ENCODE results near the gene POU2F1. TPM values are rescaled to one million over a fixed set of nuclear protein-coding genes. Genes with fewer than 3 reads are reported as not detected.

Gene POU2F1
- total and polyA plus RNA-seq, 8 donors: 1.2 to 36.2 (median 7.7) TPM

DNA sequence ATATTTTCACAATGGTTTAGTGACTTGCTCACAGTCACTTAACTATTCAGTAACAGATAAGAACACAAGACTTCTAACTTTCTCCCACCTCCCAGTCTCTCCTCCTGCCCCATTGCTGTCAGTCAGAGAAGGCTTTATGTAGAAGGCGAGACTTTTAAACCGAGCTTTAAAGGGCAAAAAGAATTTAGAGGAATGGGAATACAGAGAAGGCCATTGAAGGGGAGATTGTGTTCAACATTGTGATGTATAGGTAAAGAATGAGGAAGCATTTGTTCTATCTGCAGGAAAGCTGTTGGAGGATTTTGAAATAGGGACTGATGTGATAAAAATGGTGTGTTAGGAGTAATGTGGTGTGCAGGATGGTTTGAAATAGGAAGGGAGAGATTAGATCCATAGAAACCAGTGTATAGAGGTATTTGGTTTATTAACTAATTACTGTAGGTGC lies 7.3 kb downstream of the POU2F1 start:
- peak overlapping the region in 2 of 5 donors; percentile 19 to 52 for H3K27ac ChIP-seq
- H3K27me3 ChIP-seq: no peaks in the 10 kb centered on the region
- 68 to 79% (median 77%) methylated on average over 2 of the region's 2 CpGs for WGBS, 5 donors
- H3K9me3 ChIP-seq: no peaks in the 10 kb centered on the region
- H3K4me3 ChIP-seq: no peak overlapping the region
- TF ChIP-seq CTCF (IDR thresholded peaks at IDR 0.05) (no peak), POLR2A (IDR thresholded peaks at IDR 0.05) (no peak), POLR2AphosphoS5 (IDR thresholded peaks at IDR 0.05) (peak in 1 of 3 donors; percentile 5), EP300 (IDR thresholded peaks at IDR 0.05) (no peak)
- peaks cover 9 to 68% (median 44%) of the 10 kb centered on the region in 4 donors for H3K4me1 ChIP-seq
- no peaks in the 10 kb centered on the region for H3K36me3 ChIP-seq
- intact Hi-C loops (cut with DNase I; ENCODE audit: low total_unique reads): no loop called here
- no peak for DNase-seq

DNA sequence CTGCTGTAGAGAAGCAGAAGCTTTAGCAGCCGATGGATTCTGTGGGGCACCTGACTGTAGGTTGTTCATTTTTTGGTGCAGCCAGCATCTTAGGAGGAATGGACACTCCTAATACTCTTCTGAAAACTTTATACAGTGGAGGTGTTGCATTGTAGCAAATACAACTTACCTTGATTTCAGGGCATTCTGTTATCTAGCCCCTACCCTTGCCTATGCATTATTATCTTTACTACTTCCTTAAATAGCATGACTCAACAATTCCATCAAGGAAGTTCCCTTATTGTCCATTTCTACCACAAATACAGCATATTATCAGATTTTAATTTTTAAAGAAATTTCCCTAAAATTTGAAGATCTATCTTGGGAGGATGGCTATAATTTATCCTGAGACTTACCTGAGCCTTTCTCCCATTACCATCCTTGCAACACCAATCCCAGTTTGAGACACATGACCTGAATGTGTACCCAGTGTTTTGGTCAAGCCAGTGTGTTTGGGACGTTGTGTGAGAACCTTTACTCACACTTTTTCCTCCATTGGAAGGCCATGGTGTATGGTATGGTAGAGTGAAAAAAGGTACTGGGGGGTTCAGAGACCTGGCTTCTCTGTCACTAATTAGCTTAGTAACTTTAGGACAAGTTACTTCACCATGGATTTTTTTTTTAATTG lies 9.2 kb downstream of the POU2F1 start:
- peaks cover 9 to 73% (median 41%) of the 10 kb centered on the region in 4 donors for H3K4me1 ChIP-seq
- no peak for DNase-seq
- WGBS, 5 donors: 67 to 80% (median 69%) methylated on average over 2 of the region's 2 CpGs
- intact Hi-C loops (cut with DNase I; ENCODE audit: low total_unique reads): no loop called here
- TF ChIP-seq POLR2AphosphoS5 (IDR thresholded peaks at IDR 0.05): no peak
- TF ChIP-seq EP300 (IDR thresholded peaks at IDR 0.05): no peak
- TF ChIP-seq CTCF (IDR thresholded peaks at IDR 0.05): no peak
- TF ChIP-seq POLR2A (IDR thresholded peaks at IDR 0.05): no peak
- H3K9me3 ChIP-seq: no peaks in the 10 kb centered on the region
- H3K4me3 ChIP-seq: no peak overlapping the region
- peak overlapping the region in 1 of 5 donors; percentile 8 for H3K27ac ChIP-seq
- no peaks in the 10 kb centered on the region for H3K27me3 ChIP-seq
- no peaks in the 10 kb centered on the region for H3K36me3 ChIP-seq

DNA sequence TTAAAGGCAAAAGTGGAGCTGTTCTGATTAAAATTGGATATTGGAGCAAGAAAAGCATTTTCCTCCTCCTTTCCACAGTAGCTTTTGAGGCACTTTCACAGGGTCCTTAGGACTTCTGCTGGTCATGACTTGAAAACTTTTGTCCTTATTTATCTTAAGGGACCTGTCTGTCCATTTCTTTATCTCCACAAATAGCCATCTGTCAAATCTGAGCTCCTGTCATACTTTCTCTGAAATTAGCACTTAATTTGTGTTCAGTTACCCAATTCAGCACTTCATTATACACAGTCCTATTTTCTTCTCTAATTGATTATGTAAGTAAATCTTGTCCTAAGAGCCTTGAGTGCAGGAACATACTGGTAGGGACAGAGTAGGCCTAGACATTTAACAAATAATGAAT lies 9.8 kb downstream of the POU2F1 start:
- no peak overlapping the region for H3K4me3 ChIP-seq
- intact Hi-C loops (cut with DNase I; ENCODE audit: low total_unique reads): no loop called here
- no peak for DNase-seq
- H3K27me3 ChIP-seq: no peaks in the 10 kb centered on the region
- TF ChIP-seq CTCF (IDR thresholded peaks at IDR 0.05): no peak
- TF ChIP-seq POLR2A (IDR thresholded peaks at IDR 0.05): no peak
- TF ChIP-seq POLR2AphosphoS5 (IDR thresholded peaks at IDR 0.05): no peak
- no peak for TF ChIP-seq EP300 (IDR thresholded peaks at IDR 0.05)
- H3K27ac ChIP-seq: no peak overlapping the region
- peaks cover 9 to 79% (median 39%) of the 10 kb centered on the region in 4 donors for H3K4me1 ChIP-seq
- no peaks in the 10 kb centered on the region for H3K9me3 ChIP-seq
- no peaks in the 10 kb centered on the region for H3K36me3 ChIP-seq

DNA sequence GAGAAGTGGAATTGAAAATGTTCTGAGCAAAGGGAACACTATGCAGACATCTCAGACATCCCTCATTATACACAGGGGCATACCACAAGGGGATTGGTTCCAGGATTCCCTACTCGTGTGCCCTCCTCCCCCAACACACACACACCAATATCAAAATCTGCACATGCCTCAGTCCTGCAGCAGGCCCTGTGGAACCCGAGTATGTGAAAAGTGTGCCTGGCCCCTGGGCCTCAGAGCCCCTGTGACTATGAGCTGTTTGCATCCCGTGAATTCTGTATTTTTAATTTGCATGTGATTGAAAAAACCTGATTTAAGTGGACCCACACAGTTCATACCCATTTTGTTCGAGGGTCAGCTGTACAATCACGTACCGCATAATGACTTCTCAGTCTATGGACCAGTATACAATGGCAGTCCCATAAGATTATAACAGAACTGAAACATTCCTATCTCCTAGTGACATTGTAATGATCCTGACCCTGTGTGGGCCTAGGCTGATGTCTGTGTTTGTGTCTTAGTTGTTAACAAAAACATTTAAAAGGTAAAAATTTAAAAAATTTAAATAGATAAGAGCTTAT lies 11.3 kb downstream of the POU2F1 start:
- DNase-seq: no peak
- no peak for TF ChIP-seq EP300 (IDR thresholded peaks at IDR 0.05)
- TF ChIP-seq CTCF (IDR thresholded peaks at IDR 0.05): no peak
- TF ChIP-seq POLR2A (IDR thresholded peaks at IDR 0.05): no peak
- no peak for TF ChIP-seq POLR2AphosphoS5 (IDR thresholded peaks at IDR 0.05)
- H3K4me1 ChIP-seq: peaks cover 3 to 73% (median 34%) of the 10 kb centered on the region in 4 donors
- no peaks in the 10 kb centered on the region for H3K9me3 ChIP-seq
- H3K4me3 ChIP-seq: no peak overlapping the region
- no peak overlapping the region for H3K27ac ChIP-seq
- H3K27me3 ChIP-seq: no peaks in the 10 kb centered on the region
- intact Hi-C loops (cut with DNase I; ENCODE audit: low total_unique reads): no loop called here
- WGBS, 5 donors: 84 to 95% (median 92%) methylated on average over 5 to 6 of the region's 6 CpGs
- H3K36me3 ChIP-seq: no peaks in the 10 kb centered on the region

All from stomach (tissue), 9 donors.